KOPT-K1 (cell line): ENCODE data around the gene CCER1.

Experiments used
- H3K27ac ChIP-seq: fragments of 200-600 bp; sonication (generic); 2 replicates; pipeline ENCODE4 v1.5.1; 2016; ENCODE audit warnings: antibody characterized with exemption, mild to moderate bottlenecking, low read depth, low read length; ENCODE audit not compliant: poor library complexity, severe bottlenecking
- H3K36me3 ChIP-seq: fragments of 200-600 bp; sonication (generic); 2 replicates; pipeline ENCODE4 v1.5.1; 2017; ENCODE audit warnings: antibody characterized with exemption, mild to moderate bottlenecking, low read length, moderate library complexity; ENCODE audit not compliant: insufficient read depth
- H3K9me3 ChIP-seq: fragments of 200-600 bp; sonication (generic); 2 replicates; pipeline ENCODE4 v1.5.1; 2017; ENCODE audit warnings: antibody characterized with exemption, low read length, mild to moderate bottlenecking; ENCODE audit not compliant: insufficient read depth, poor library complexity, severe bottlenecking

CCER1 gene

DNA sequence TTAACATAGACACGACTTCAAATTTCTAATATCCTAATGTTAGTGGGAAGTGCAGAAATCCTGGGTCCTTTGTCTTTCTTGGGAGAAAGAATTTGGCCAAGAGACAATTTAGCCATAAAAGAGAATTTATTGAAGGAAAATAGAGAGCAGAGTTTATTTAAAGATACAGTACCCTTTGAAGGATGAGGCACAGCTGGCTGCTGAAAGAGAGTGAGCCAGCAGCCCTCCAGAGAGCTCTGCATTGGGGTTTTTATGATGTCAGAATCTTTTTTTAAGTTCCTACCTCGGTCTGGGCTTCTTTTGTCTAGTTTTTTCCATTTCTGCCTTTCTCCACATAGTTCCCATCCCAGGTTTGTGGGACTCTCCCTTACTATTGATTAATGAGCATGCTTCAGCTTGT is 37.5 kb downstream of the CCER1 start:
- Histone ChIP-seq H3K9me3 (no peaks in the 10 kb centered on the region), H3K36me3 (no peaks in the 10 kb centered on the region), H3K27ac (no peak overlapping the region)

DNA sequence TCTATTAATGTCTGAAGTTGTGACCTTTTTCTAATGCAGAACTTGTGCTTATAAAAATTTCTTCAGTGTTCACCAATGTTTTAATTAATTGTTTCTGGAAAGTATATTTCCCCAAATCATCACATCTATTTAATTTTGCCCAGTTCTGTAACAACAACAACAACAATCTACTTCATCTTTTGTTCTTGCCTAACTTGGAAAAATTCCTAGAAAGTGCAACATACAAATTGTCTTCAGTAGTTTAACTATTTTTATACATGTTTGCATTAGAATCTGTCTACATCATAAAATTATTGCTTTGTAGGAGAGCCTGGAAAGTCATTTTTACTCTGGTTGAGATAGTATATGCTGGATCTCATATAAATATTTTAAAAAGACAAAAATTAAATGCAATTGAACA is 38.5 kb downstream of the CCER1 start:
- Histone ChIP-seq H3K27ac (no peak overlapping the region), H3K9me3 (no peaks in the 10 kb centered on the region), H3K36me3 (no peaks in the 10 kb centered on the region)

DNA sequence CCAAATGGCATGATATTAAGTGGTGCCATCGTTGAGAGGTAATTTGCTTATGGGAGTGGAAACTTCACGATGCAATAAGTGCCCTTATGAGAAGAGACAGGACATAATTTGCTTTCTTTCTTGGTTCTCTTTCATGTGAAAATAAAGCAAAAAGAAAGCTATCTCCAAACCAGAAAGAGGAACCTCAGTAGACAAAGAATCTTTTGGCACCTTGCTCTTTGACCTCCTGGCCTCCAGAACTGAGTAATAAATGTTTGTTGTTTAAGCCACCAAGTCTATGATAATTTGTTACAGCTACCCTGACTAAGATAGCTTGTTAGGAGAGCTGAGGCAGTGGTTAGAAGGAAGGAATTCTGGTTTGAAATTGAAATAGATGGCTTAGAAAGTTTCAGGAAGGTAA is 39.6 kb downstream of the CCER1 start:
- H3K36me3 ChIP-seq, result no peaks in the 10 kb centered on the region
- no peak overlapping the region for H3K27ac ChIP-seq
- no peaks in the 10 kb centered on the region for H3K9me3 ChIP-seq

DNA sequence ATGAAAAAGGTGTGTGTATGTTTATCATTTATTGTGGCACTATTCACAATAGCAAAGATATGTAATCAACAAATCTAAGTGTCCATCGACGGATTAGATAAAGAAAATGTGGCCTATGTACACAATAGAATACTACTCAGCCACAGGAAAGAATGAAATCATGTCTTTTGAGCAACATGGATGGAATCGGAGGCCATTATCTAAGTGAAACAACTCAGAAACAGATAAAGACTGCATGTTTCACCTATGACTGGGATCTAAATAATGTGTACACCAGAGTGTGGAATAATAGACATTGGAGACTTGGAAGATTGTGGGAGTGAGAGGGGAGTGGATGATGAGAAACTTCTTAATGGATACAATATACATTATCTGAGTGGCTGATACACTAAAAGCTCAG is 44.0 kb downstream of the CCER1 start:
- Histone ChIP-seq H3K9me3 (no peaks in the 10 kb centered on the region), H3K36me3 (no peaks in the 10 kb centered on the region), H3K27ac (no peak overlapping the region)

DNA sequence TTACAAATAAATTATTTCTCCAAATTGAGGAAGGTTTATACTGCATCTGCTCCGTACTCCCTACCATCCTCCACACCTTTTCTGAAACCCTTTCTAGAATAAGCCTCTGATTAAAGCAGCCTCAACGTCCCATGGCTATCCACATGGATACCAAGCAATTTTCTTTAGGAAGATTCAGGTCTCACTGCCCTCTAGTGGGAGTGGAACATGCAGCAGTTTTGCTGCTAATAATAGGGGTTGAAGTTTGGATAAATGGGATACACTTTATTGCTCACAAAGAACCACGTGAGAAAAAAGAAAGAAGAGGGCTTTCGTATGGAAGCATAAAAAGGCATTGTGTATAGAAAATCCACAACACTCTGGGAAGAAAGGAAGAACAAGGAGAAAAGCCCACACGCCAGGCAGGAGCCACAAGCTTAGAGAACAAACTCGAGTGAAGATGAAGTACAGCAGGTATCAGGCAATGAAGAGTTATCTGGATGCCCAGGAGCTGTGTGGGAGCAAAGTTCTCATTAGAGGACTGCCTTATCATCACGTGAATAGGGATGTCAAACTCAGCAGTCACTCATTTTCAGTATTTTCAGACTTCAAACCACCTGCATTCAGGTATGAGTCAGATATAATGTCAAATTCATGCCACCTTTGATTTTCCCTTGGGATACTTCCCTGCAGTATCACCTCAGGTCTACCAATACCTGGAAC is 45.8 kb downstream of the CCER1 start:
- no peak overlapping the region for H3K27ac ChIP-seq
- no peaks in the 10 kb centered on the region for H3K9me3 ChIP-seq
- H3K36me3 ChIP-seq, result no peaks in the 10 kb centered on the region

GRCh38 chr12:90908465-90908864 is 46.5 kb downstream of the CCER1 start:
- Histone ChIP-seq H3K9me3 (no peaks in the 10 kb centered on the region), H3K36me3 (no peaks in the 10 kb centered on the region), H3K27ac (no peak overlapping the region)

- Histone ChIP-seq H3K27ac (no peak overlapping the region), H3K9me3 (no peaks in the 10 kb centered on the region), H3K36me3 (no peaks in the 10 kb centered on the region)
These were observed 49.1 kb downstream of the CCER1 start for GRCh38 chr12:90905691-90906370.

DNA sequence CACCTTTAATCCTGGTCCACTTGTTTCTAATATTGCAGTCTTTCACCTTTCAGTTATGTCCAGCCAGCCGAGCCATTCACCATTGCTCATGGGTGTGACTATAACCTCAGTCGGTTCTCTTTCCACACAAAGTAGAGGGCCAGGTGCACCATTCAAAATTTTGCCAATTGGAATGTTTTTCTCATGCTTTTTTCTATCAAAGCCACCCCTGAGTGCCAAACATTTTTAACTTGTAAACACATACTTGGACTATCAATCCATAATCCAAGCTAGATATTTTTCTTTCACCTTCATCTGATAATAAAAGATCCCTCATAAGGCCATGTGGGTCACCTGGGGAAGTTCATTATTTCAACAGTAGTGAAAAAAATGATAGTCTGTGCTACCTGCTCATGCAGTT is 52.4 kb downstream of the CCER1 start:
- no peaks in the 10 kb centered on the region for H3K9me3 ChIP-seq
- no peaks in the 10 kb centered on the region for H3K36me3 ChIP-seq
- no peak overlapping the region for H3K27ac ChIP-seq
